NCI-H748 treated with DMSO at 0.1 percent for 48 hours (cell line): Measurements from ENCODE around the gene DYNLT4.

ENCODE experiments used
- DNase-seq: peaks from one replicate; lab custom pipeline; 2025; lab: John Stamatoyannopoulos, UW

Gene DYNLT4

GRCh38 chr1:44757420-44757819, 49.7 kb downstream of the DYNLT4 start:
- DNase-seq: no peak
